A673 (cell line): ENCODE measurements around the gene TMEM170B.

Experiments used
- EZH2 ChIP-seq: fragments of 200-600 bp; sonication (generic); IDR thresholded peaks from 2 replicates; pipeline ENCODE4 v1.6.1; 2017; ENCODE audit warnings: borderline replicate concordance, low read depth, mild to moderate bottlenecking, mixed read lengths, antibody characterized with exemption, low read length; ENCODE audit not compliant: poor library complexity, severe bottlenecking
- TF ChIP-seq, protein P1 (sequence below): fragments of 300-800, 200-600 bp; sonication (generic); conservative IDR thresholded peaks from 2 replicates; pipeline ENCODE4 v1.5.1; 2017; ENCODE audit warnings: low read depth, mild to moderate bottlenecking, antibody characterized with exemption, low read length, moderate library complexity, mixed read lengths

DNA sequence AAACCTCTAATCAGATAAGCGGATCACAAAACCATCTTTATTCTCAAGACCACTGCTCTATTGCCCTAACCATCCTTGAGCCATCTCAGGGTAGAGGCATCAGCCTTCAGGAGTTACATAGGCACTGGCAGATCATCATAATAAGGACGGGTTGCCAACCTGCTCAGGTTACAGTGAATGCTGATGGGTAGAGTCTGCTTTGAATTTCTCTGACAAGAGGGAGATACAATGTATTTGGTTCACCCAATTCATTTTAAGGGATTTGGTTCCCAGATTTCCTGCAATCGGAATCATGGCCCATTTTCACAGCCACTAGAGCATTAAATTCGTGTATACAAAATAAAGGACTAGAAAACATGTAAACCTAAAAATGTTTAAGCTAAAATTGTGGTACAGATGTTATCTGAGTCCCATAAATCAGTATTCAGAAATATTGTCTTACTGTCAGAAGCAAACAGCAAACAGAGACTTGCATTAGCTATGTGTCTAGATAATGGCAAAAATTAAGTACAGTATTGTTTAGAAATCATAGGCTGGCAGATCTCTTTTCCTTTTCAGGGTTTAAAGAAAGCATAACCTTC is 41.9 kb upstream of the TMEM170B start:
- TF ChIP-seq, protein P1, sequence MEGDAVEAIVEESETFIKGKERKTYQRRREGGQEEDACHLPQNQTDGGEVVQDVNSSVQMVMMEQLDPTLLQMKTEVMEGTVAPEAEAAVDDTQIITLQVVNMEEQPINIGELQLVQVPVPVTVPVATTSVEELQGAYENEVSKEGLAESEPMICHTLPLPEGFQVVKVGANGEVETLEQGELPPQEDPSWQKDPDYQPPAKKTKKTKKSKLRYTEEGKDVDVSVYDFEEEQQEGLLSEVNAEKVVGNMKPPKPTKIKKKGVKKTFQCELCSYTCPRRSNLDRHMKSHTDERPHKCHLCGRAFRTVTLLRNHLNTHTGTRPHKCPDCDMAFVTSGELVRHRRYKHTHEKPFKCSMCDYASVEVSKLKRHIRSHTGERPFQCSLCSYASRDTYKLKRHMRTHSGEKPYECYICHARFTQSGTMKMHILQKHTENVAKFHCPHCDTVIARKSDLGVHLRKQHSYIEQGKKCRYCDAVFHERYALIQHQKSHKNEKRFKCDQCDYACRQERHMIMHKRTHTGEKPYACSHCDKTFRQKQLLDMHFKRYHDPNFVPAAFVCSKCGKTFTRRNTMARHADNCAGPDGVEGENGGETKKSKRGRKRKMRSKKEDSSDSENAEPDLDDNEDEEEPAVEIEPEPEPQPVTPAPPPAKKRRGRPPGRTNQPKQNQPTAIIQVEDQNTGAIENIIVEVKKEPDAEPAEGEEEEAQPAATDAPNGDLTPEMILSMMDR: no peak
- TF ChIP-seq EZH2: no peak
